ENCODE results near the gene PHC2.

DNA sequence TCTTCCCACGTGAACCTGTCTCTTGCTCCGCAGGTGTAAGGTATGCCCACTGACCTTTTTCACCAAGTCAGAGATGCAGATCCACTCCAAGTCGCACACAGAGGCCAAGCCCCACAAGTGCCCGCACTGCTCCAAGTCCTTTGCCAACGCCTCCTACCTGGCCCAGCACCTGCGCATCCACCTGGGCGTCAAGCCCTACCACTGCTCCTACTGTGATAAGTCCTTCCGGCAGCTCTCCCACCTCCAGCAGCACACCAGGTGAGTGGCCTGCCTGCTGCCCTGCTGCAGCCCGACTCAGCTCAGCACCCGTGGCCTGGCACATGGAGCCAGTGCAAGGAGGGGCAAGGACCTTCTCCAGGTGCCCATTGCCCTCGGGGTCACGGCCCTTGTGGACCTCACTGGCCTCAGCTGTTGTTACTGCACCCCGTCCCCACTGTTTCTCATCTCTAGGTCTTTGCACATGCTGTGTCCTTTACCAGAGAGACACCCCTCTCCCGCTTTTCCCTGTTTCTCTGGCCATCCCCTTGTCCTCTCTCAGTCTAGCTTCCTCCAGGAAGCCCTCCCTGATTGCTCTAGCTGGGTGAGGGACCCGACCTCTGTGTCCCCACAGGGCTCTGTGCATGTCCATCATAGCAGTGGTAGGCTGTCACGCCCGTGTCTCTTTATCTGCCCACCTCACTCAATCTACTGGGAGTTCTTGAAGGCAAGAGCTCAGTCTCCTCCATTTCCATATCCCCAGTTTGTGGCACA lies 149.2 kb downstream of the PHC2 start:
- TF ChIP-seq, protein P1, sequence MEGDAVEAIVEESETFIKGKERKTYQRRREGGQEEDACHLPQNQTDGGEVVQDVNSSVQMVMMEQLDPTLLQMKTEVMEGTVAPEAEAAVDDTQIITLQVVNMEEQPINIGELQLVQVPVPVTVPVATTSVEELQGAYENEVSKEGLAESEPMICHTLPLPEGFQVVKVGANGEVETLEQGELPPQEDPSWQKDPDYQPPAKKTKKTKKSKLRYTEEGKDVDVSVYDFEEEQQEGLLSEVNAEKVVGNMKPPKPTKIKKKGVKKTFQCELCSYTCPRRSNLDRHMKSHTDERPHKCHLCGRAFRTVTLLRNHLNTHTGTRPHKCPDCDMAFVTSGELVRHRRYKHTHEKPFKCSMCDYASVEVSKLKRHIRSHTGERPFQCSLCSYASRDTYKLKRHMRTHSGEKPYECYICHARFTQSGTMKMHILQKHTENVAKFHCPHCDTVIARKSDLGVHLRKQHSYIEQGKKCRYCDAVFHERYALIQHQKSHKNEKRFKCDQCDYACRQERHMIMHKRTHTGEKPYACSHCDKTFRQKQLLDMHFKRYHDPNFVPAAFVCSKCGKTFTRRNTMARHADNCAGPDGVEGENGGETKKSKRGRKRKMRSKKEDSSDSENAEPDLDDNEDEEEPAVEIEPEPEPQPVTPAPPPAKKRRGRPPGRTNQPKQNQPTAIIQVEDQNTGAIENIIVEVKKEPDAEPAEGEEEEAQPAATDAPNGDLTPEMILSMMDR (conservative IDR thresholded peaks at IDR 0.05; ENCODE audit: low read length), result no peak
- no peak for TF ChIP-seq EZH2phosphoT487 (IDR thresholded peaks at IDR 0.05; ENCODE audit: borderline replicate concordance)
